Neural progenitor cell (in vitro differentiated cells): ENCODE results near the gene APLP2. TPM values are rescaled to one million over a fixed set of nuclear protein-coding genes. Genes with fewer than 3 reads are reported as not detected.

Experiments used
- DNase-seq: peaks from one replicate; pipeline ENCODE4 v3.0.0-alpha.2; 2016; ENCODE audit warnings: low spot score
- H2AFZ ChIP-seq: fragments of 200-600 bp; sonication (generic); replicated peaks from 2 replicates; pipeline ENCODE4 v1.6.1; 2016; ENCODE audit warnings: antibody characterized with exemption
- H3F3A ChIP-seq: fragments of 200-600 bp; sonication (generic); 2 replicates; pipeline ENCODE4 v1.6.1; 2016; ENCODE audit warnings: antibody characterized with exemption, low read depth
- H3K27ac ChIP-seq: fragments of 200-600 bp; sonication (generic); 2 replicates; pipeline ENCODE4 v1.5.1; 2016; ENCODE audit warnings: mild to moderate bottlenecking
- H3K27me3 ChIP-seq: fragments of 200-600 bp; sonication (generic); 2 replicates; pipeline ENCODE4 v1.6.1; 2016; ENCODE audit warnings: mild to moderate bottlenecking, moderate library complexity
- H3K36me3 ChIP-seq: fragments of 200-600 bp; sonication (generic); 2 replicates; pipeline ENCODE4 v1.5.1; 2016
- H3K4me1 ChIP-seq: fragments of 200-600 bp; sonication (generic); 2 replicates; pipeline ENCODE4 v1.6.1; 2016; ENCODE audit warnings: mixed run types
- H3K4me2 ChIP-seq: fragments of 200-600 bp; sonication (generic); 2 replicates; pipeline ENCODE4 v1.6.1; 2016
- H3K4me3 ChIP-seq: fragments of 200-600 bp; sonication (generic); 2 replicates; pipeline ENCODE4 v1.5.1; 2016
- H3K79me2 ChIP-seq: fragments of 200-600 bp; sonication (generic); 2 replicates; pipeline ENCODE4 v1.6.1; 2016; ENCODE audit warnings: low read depth
- H3K9ac ChIP-seq: fragments of 200-600 bp; sonication (generic); 2 replicates; pipeline ENCODE4 v1.6.1; 2016
- H3K9me3 ChIP-seq: fragments of 200-600 bp; sonication (generic); 2 replicates; pipeline ENCODE4 v1.5.1; 2016; ENCODE audit warnings: low read depth
- H4K20me1 ChIP-seq: fragments of 200-600 bp; sonication (generic); 2 replicates; pipeline ENCODE4 v1.6.1; 2016; ENCODE audit warnings: low read depth
- H3K27ac Mint-ChIP-seq: 3 replicates; pipeline ENCODE4 v1.8.0; 2021; ENCODE audit warnings: mixed read lengths
- H3K27me3 Mint-ChIP-seq: 2 replicates; pipeline ENCODE4 v1.8.0; 2022; ENCODE audit warnings: low read depth, mild to moderate bottlenecking, inconsistent platforms, moderate library complexity, mixed read lengths; ENCODE audit not compliant: insufficient read depth
- H3K36me3 Mint-ChIP-seq: 3 replicates; pipeline ENCODE4 v1.8.0; 2021; ENCODE audit warnings: mixed read lengths
- H3K4me1 Mint-ChIP-seq: 3 replicates; pipeline ENCODE4 v1.8.0; 2021; ENCODE audit warnings: mixed read lengths
- H3K4me3 Mint-ChIP-seq: 3 replicates; pipeline ENCODE4 v1.8.0; 2021; ENCODE audit warnings: mild to moderate bottlenecking, moderate library complexity, mixed read lengths
- H3K9me3 Mint-ChIP-seq: 3 replicates; pipeline ENCODE4 v1.8.0; 2020; ENCODE audit warnings: mixed read lengths
- CTCF ChIP-seq: fragments of 200-600 bp; sonication (generic); IDR thresholded peaks from 2 replicates; pipeline ENCODE4 v1.5.1; 2017; ENCODE audit warnings: antibody characterized with exemption, mild to moderate bottlenecking
- EZH2 ChIP-seq: fragments of 200-600 bp; sonication (generic); IDR thresholded peaks from 2 replicates; pipeline ENCODE4 v1.6.1; 2017; ENCODE audit warnings: antibody characterized with exemption, mild to moderate bottlenecking, moderate library complexity
- EZH2phosphoT487 ChIP-seq: fragments of 200-600 bp; sonication (generic); IDR thresholded peaks from 2 replicates; pipeline ENCODE4 v1.6.1; 2017; ENCODE audit warnings: antibody characterized with exemption
- total RNA-seq: library from RNA; depleted of rRNA; stranded (reverse); fragments of >200 nt; gene quantifications from 2 replicates; pipeline ENCODE4 v1.2.3, GENCODE V29; 2015; ENCODE audit warnings: low replicate concordance

The APLP2 gene
- total RNA-seq, 1 donor from 2014 or later: 455 TPM

GRCh38 chr11:130037881-130038585, 31.7 kb upstream of the APLP2 start:
- peaks cover 19% of the 10 kb centered on the region for H3K4me1 ChIP-seq
- no peak overlapping the region for H3K27ac Mint-ChIP-seq
- H2AFZ ChIP-seq: no peak overlapping the region
- H3K4me3 ChIP-seq: peak overlapping the region; percentile 5
- H3F3A ChIP-seq: peaks cover 19% of the 10 kb centered on the region
- TF ChIP-seq CTCF: peak; percentile 20
- no peak for TF ChIP-seq EZH2
- no peak for TF ChIP-seq EZH2phosphoT487
- peak overlapping the region; percentile 65 for H3K4me2 ChIP-seq
- H3K9me3 Mint-ChIP-seq: peaks cover 7% of the 10 kb centered on the region
- no peaks in the 10 kb centered on the region for H3K79me2 ChIP-seq
- H3K4me1 Mint-ChIP-seq: peaks cover 15% of the 10 kb centered on the region
- no peaks in the 10 kb centered on the region for H4K20me1 ChIP-seq
- H3K27ac ChIP-seq: peak overlapping the region; percentile 73
- H3K27me3 Mint-ChIP-seq: no peaks in the 10 kb centered on the region
- no peak overlapping the region for H3K4me3 Mint-ChIP-seq
- no peaks in the 10 kb centered on the region for H3K36me3 Mint-ChIP-seq
- no peaks in the 10 kb centered on the region for H3K9me3 ChIP-seq
- H3K27me3 ChIP-seq: no peaks in the 10 kb centered on the region
- H3K9ac ChIP-seq: no peak overlapping the region
- peak; percentile 73 for DNase-seq
- no peaks in the 10 kb centered on the region for H3K36me3 ChIP-seq

- DNase-seq: no peak
- no peak overlapping the region for H2AFZ ChIP-seq
- H3K4me2 ChIP-seq: no peak overlapping the region
- peaks cover 19% of the 10 kb centered on the region for H3K4me1 ChIP-seq
- Mint-ChIP-seq H3K27ac (no peak overlapping the region), H3K4me3 (no peak overlapping the region), H3K4me1 (peaks cover 15% of the 10 kb centered on the region), H3K9me3 (peaks cover 11% of the 10 kb centered on the region), H3K27me3 (no peaks in the 10 kb centered on the region), H3K36me3 (no peaks in the 10 kb centered on the region)
- TF ChIP-seq EZH2 (no peak), EZH2phosphoT487 (no peak), CTCF (no peak)
- no peak overlapping the region for H3K4me3 ChIP-seq
- no peaks in the 10 kb centered on the region for H3K27me3 ChIP-seq
- H3K79me2 ChIP-seq: no peaks in the 10 kb centered on the region
- peaks cover 19% of the 10 kb centered on the region for H3F3A ChIP-seq
- no peak overlapping the region for H3K9ac ChIP-seq
- no peak overlapping the region for H3K27ac ChIP-seq
- no peaks in the 10 kb centered on the region for H3K9me3 ChIP-seq
- H3K36me3 ChIP-seq: no peaks in the 10 kb centered on the region
- H4K20me1 ChIP-seq: no peaks in the 10 kb centered on the region
Observed at GRCh38 chr11:130040281-130040940, 29.3 kb upstream of the APLP2 start.

- no peak for DNase-seq
- no peak overlapping the region for H2AFZ ChIP-seq
Observed at GRCh38 chr11:130042093-130042591, 27.6 kb upstream of the APLP2 start.

More at GRCh38 chr11:130042093-130042591, 27.6 kb upstream of the APLP2 start:
- Mint-ChIP-seq H3K4me1 (peaks cover 8% of the 10 kb centered on the region), H3K36me3 (no peaks in the 10 kb centered on the region), H3K9me3 (peaks cover 11% of the 10 kb centered on the region), H3K4me3 (no peak overlapping the region), H3K27ac (no peak overlapping the region), H3K27me3 (no peaks in the 10 kb centered on the region)
- H4K20me1 ChIP-seq: no peaks in the 10 kb centered on the region
- H3K9ac ChIP-seq: no peak overlapping the region
- H3K36me3 ChIP-seq: no peaks in the 10 kb centered on the region
- H3F3A ChIP-seq: peaks cover 16% of the 10 kb centered on the region
- TF ChIP-seq EZH2phosphoT487: no peak
- TF ChIP-seq CTCF: no peak
- TF ChIP-seq EZH2: no peak
- no peaks in the 10 kb centered on the region for H3K27me3 ChIP-seq
- H3K9me3 ChIP-seq: no peaks in the 10 kb centered on the region
- no peak overlapping the region for H3K4me3 ChIP-seq
- peaks cover 16% of the 10 kb centered on the region for H3K4me1 ChIP-seq
- no peak overlapping the region for H3K27ac ChIP-seq
- H3K4me2 ChIP-seq: no peak overlapping the region
- H3K79me2 ChIP-seq: no peaks in the 10 kb centered on the region
